K562 (cell line): ENCODE results near the gene CPM.

Source experiments
- DDX20 ChIP-seq: fragments of 450-650 bp; IDR thresholded peaks from 2 replicates; pipeline ENCODE4 v1.6.1; 2016; ENCODE audit warnings: missing genetic modification characterization, low read depth, mild to moderate bottlenecking, missing compliant biosample characterization, moderate library complexity
- E2F5 ChIP-seq: sonication (generic); formaldehyde crosslinking; IDR thresholded peaks from 2 replicates; pipeline ENCODE4 v1.8.0; 2022; ENCODE audit warnings: mild to moderate bottlenecking, missing genetic modification reagents
- ELF4 ChIP-seq: fragments of 450-650 bp; formaldehyde crosslinking; IDR thresholded peaks from 2 replicates; pipeline ENCODE4 v1.4.0; 2022; ENCODE audit warnings: missing genetic modification characterization
- POLR2A ChIP-seq: fragments of 450-650 bp; conservative IDR thresholded peaks from 2 replicates; pipeline ENCODE4 v1.6.1; 2016
- RERE ChIP-seq: sonication (generic); formaldehyde crosslinking; IDR thresholded peaks from 2 replicates; pipeline ENCODE4 v1.8.0; 2023; ENCODE audit warnings: missing genetic modification reagents, mild to moderate bottlenecking, borderline replicate concordance
- SIN3A ChIP-seq, 2 experiments: fragments of 150-350 bp in 1 of 2; IDR thresholded peaks; 2 replicates each; pipeline ENCODE4 v1.6.1; 2011 to 2016; ENCODE audit warnings: borderline replicate concordance in 2 of 2, low read depth in 2 of 2, low read length in 2 of 2, mild to moderate bottlenecking in 2 of 2, moderate library complexity in 2 of 2; ENCODE audit not compliant: control insufficient read depth in 1 of 2
- SLC30A9 ChIP-seq: fragments of 250-450 bp; sonication (Bioruptor Pico); IDR thresholded peaks from 2 replicates; pipeline ENCODE4 v1.8.0; 2022; ENCODE audit warnings: mild to moderate bottlenecking, moderate library complexity
- SMAD3 ChIP-seq: fragments of 450-650 bp; formaldehyde crosslinking; conservative IDR thresholded peaks from 2 replicates; pipeline ENCODE4 v1.4.0; 2020; ENCODE audit warnings: mild to moderate bottlenecking
- THAP12 ChIP-seq: fragments of 250-450 bp; sonication (Bioruptor Pico); IDR thresholded peaks from 2 replicates; pipeline ENCODE4 v1.9.0; 2021; ENCODE audit warnings: mild to moderate bottlenecking, inconsistent platforms
- TRIM24 ChIP-seq, 2 experiments: fragments of 450-650 bp; IDR thresholded peaks; 2 replicates each; pipeline ENCODE4 v1.6.1; 2016
- TRIM28 ChIP-seq: fragments of 450-650 bp; IDR thresholded peaks from 2 replicates; pipeline ENCODE4 v1.6.1; 2017
- WHSC1 ChIP-seq: IDR thresholded peaks from one replicate; pipeline ENCODE4 v1.6.1; 2012; ENCODE audit warnings: low read length, control low read depth, inconsistent platforms
- ZNF274 ChIP-seq: IDR thresholded peaks from 2 replicates; pipeline ENCODE4 v1.6.1; 2011; ENCODE audit warnings: low read depth, mild to moderate bottlenecking, low read length, moderate library complexity, borderline replicate concordance
- ZNF644 ChIP-seq: fragments of 200-800 bp; sonication (Bioruptor generic); IDR thresholded peaks from 2 replicates; pipeline ENCODE4 v1.6.1; 2016; ENCODE audit warnings: low read depth, missing genetic modification characterization, missing compliant biosample characterization

- no peak for TF ChIP-seq ZNF274
- TF ChIP-seq DDX20 (tag): no peak
- TF ChIP-seq THAP12 (CRISPR knock-in tag): no peak
- TF ChIP-seq SMAD3 (CRISPR knock-in tag): no peak
- no peak for TF ChIP-seq POLR2A
- TF ChIP-seq E2F5 (CRISPR knock-in tag): no peak
- TF ChIP-seq SLC30A9: no peak
- TF ChIP-seq WHSC1: no peak
- no peak for TF ChIP-seq RERE (CRISPR knock-in tag)
- TF ChIP-seq TRIM28: no peak
- no peak for TF ChIP-seq SIN3A (IDR thresholded peaks at IDR 0.05; ENCODE audit: borderline replicate concordance in 2 of 2, control insufficient read depth in 1 of 2, low read depth in 2 of 2, low read length in 2 of 2)
- no peak for TF ChIP-seq ELF4 (CRISPR knock-in tag)
- no peak for TF ChIP-seq TRIM24 (IDR thresholded peaks at IDR 0.05)
- no peak for TF ChIP-seq ZNF644 (tag)
Measured at GRCh38 chr12:68934392-68934791, 1.4 kb upstream of the CPM start.
